AG04449 (cell line): ENCODE data around the gene FAM78B.

Source experiments
- CTCF ChIA-PET: fragments of 350-600 bp; formaldehyde crosslinking; extraction: SDS; loops from one replicate; lab custom pipeline; 2021; ENCODE audit warnings: antibody characterized with exemption; lab: Yijun Ruan, JAX
- POLR2A ChIA-PET: fragments of 400-600, 350-600 bp; formaldehyde crosslinking; extraction: SDS; loops from one replicate; lab custom pipeline; 2020; ENCODE audit warnings: antibody characterized with exemption, inconsistent platforms; lab: Yijun Ruan, JAX
- DNase-seq: peaks from one replicate; pipeline ENCODE4 v3.0.0-alpha.2; 2010; ENCODE audit warnings: low read depth, low spot score
- H3K4me3 ChIP-seq: 2 replicates; pipeline ENCODE4 v1.5.1; 2011; ENCODE audit warnings: low read depth, mild to moderate bottlenecking, control low read depth, low read length
- TF ChIP-seq, protein P1 (sequence below): IDR thresholded peaks from one replicate; pipeline ENCODE4 v1.5.1; 2011; ENCODE audit warnings: mild to moderate bottlenecking, moderate library complexity, low read length, control low read depth, inconsistent platforms; ENCODE audit not compliant: insufficient read depth; ENCODE audit errors: missing control alignments

The FAM78B gene

DNA sequence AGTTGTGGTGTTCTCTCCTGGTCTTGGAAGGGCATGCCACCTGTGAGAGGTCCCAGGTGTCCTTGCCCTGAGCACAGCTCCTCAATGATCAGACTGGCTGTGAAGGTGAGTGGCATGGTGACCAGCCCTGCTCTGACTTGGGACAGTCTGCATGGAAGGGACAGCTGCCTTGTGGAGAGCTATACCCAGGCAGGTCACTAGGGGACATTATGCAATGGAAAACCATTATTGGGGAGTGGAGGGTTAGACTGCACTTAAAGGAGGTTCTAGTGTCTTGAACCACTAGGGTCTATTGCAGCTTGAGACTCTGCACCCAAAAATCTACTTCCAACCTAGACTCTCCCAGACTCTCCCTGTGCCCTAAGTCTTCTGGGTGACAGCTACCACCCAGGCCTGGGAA, 24.8 kb downstream of the FAM78B start:
- TF ChIP-seq, protein P1, sequence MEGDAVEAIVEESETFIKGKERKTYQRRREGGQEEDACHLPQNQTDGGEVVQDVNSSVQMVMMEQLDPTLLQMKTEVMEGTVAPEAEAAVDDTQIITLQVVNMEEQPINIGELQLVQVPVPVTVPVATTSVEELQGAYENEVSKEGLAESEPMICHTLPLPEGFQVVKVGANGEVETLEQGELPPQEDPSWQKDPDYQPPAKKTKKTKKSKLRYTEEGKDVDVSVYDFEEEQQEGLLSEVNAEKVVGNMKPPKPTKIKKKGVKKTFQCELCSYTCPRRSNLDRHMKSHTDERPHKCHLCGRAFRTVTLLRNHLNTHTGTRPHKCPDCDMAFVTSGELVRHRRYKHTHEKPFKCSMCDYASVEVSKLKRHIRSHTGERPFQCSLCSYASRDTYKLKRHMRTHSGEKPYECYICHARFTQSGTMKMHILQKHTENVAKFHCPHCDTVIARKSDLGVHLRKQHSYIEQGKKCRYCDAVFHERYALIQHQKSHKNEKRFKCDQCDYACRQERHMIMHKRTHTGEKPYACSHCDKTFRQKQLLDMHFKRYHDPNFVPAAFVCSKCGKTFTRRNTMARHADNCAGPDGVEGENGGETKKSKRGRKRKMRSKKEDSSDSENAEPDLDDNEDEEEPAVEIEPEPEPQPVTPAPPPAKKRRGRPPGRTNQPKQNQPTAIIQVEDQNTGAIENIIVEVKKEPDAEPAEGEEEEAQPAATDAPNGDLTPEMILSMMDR, result no peak
- CTCF ChIA-PET, result no interaction called here
- POLR2A ChIA-PET, result no interaction called here
- H3K4me3 ChIP-seq, result no peak overlapping the region
- no peak for DNase-seq

DNA sequence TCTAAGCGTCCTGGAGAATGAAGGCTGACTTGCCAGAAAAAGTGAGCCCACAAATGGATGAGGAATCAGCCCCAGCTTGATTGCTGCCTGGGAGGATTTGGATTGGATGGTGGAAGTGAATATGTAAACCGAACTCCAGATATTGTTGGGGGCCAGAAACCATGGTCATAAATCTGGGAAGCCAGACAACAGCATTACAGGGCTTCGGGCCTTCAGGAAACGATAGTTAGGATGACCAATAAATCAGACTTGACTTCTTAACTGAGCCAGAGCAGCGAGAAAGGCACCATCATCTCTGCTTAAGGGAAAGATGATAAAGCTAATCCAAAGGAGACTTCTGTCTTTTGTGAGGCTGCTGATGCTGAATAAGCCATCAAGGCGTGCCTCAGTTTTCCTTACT, 26.6 kb downstream of the FAM78B start:
- TF ChIP-seq, protein P1, result no peak
- no peak overlapping the region for H3K4me3 ChIP-seq
- ChIA-PET CTCF (no interaction called here), POLR2A (no interaction called here)
- no peak for DNase-seq

DNA sequence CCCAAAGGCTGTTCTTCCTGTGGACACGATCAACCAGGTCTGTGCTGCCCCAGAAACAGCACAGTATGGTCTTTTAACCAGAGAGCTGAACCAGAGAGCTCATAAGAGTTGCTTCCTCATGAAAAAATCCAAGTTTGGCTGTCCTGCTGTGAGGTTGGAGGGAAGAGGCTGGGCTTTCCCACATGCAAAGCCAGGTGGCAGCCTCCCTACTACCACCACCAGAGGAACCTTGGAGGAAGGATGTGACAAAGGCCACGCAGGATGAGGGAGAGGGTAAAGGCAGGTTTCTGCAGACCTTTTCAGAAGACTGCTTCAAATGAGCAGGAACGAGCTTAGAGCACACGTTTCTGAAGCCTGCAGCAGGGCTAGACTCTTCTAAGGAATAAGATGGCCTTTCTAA, 27.1 kb downstream of the FAM78B start:
- ChIA-PET POLR2A (no interaction called here), CTCF (no interaction called here)
- DNase-seq, result no peak
- H3K4me3 ChIP-seq, result no peak overlapping the region
- TF ChIP-seq, protein P1, result no peak

DNA sequence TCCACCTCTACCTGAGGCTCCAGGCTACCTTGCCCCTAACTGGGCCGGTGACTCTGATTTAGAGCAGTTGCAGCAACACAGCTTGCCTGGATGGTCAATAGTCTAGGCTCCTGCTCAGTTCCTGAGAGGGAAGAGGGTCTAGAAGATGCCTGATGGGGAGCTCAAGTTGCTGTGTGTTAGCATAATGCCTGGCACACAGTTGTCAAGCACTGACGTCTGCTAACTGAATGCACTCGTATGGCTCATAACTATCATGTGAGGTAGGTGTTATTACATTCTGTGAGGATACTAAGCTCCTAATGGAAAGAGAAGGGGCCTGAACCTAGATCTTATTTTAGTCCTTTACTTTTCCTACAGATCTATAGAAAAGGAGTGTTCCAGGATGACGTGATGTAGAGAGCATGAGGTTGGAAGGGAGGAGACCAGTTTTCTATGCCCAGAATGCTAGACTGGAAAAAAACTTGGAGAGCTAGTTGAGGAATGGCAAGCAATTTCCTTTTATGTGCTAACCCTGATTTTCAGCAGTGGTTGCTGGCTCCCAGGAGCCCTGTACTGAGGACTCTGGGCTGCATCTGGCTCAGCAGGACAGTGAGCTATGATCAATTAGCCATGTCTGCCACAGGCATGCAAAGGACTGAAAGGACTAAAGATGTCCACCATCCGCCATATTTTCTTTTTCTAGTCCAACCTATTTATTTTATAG, 30.0 kb downstream of the FAM78B start:
- TF ChIP-seq, protein P1, result no peak
- ChIA-PET POLR2A (no interaction called here), CTCF (no interaction called here)
- no peak for DNase-seq
- H3K4me3 ChIP-seq, result no peak overlapping the region

DNA sequence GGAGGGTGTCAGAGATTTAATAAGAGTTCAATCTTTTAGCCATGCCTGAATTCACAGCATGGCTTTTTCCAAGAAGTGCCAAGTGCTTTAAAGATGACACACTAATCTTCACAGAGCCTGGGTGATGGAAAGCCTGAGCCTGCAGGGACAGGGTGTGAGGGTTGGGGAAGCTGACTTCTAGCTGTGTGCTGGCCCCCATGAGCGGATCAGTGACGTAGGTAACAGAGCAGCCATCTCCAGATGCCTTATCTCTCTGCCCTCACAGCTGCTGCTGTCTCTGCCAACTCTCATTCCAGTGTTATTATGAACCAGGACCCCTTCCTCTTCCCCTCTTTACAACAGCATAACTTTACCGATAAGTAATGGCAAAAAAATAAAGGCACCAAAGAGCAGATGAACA, 30.6 kb downstream of the FAM78B start:
- ChIA-PET POLR2A (no interaction called here), CTCF (no interaction called here)
- TF ChIP-seq, protein P1, result no peak
- no peak overlapping the region for H3K4me3 ChIP-seq
- DNase-seq, result no peak

DNA sequence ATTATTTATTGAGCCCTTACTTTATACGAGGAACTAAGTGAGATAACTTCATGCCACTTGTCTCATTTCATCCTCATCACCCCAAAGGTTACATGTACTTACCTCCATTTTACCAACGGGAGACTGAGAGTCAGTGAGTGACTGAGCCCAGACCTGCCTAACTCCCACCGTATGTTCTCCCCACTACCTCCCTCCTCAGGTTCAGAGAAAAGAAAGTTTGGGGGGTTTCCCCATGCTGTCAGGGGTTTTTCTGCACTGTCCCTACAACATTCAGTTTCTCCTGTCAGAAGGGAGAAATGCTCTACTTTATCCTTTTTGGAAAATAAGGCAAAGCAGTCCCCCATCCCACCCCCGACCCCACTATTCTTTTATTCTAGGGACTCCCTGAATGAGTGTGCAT, 32.9 kb downstream of the FAM78B start:
- POLR2A ChIA-PET, result no interaction called here
- no peak for DNase-seq
- H3K4me3 ChIP-seq, result no peak overlapping the region
- CTCF ChIA-PET, result no interaction called here
- TF ChIP-seq, protein P1, result no peak
